ENCODE data around the gene TRNT1.
A peak's percentile ranks its signal among the peaks of the same experiment; 100 is the strongest.

Gene TRNT1

GRCh38 chr3:3117651-3118050 is 9.1 kb upstream of the TRNT1 start:
- Histone ChIP-seq H3K27me3 (ENCODE audit: control insufficient read depth, low read length) (peaks cover 13% of the 10 kb centered on the region), H3K36me3 (ENCODE audit: control insufficient read depth, low read length) (no peaks in the 10 kb centered on the region), H3K4me1 (ENCODE audit: control insufficient read depth, low read length) (no peaks in the 10 kb centered on the region), H3K4me3 (ENCODE audit: low read length) (no peak overlapping the region), H3K9me2 (replicated peaks; ENCODE audit: control insufficient read depth, low read length) (no peaks in the 10 kb centered on the region), H3K4me2 (ENCODE audit: low read length) (no peak overlapping the region), H4K20me1 (ENCODE audit: control insufficient read depth, insufficient read depth, low read depth, low read length) (no peaks in the 10 kb centered on the region), H3F3A (ENCODE audit: control insufficient read depth, insufficient read depth) (no peaks in the 10 kb centered on the region), H3K9me3 (ENCODE audit: control insufficient read depth, insufficient read depth, low read length) (no peaks in the 10 kb centered on the region), H3K27ac (ENCODE audit: low read depth, low read length) (no peak overlapping the region), H3K79me2 (ENCODE audit: control insufficient read depth, low read length) (no peaks in the 10 kb centered on the region)
- TF ChIP-seq CTCF (IDR thresholded peaks at IDR 0.05; ENCODE audit: low read depth, low read length, poor library complexity, severe bottlenecking), result no peak
- no peak for TF ChIP-seq EZH2phosphoT487 (IDR thresholded peaks at IDR 0.05; ENCODE audit: borderline replicate concordance, low read length)

GRCh38 chr3:3119393-3119851 is 7.3 kb upstream of the TRNT1 start:
- H3K27ac ChIP-seq (ENCODE audit: low read depth, low read length), result no peak overlapping the region
- H3K4me3 ChIP-seq (ENCODE audit: low read length), result no peak overlapping the region
- no peaks in the 10 kb centered on the region for H3K9me3 ChIP-seq (ENCODE audit: control insufficient read depth, insufficient read depth, low read length)
- TF ChIP-seq EZH2phosphoT487 (IDR thresholded peaks at IDR 0.05; ENCODE audit: borderline replicate concordance, low read length) (no peak), CTCF (IDR thresholded peaks at IDR 0.05; ENCODE audit: low read depth, low read length, poor library complexity, severe bottlenecking) (no peak)
- peaks cover 3% of the 10 kb centered on the region; the same call in 1 of the 2 replicates for H3F3A ChIP-seq (ENCODE audit: control insufficient read depth, insufficient read depth)
- no peaks in the 10 kb centered on the region for H3K4me1 ChIP-seq (ENCODE audit: control insufficient read depth, low read length)
- H3K4me2 ChIP-seq (ENCODE audit: low read length), result no peak overlapping the region
- H3K9me2 ChIP-seq (replicated peaks; ENCODE audit: control insufficient read depth, low read length), result no peaks in the 10 kb centered on the region
- no peaks in the 10 kb centered on the region for H3K79me2 ChIP-seq (ENCODE audit: control insufficient read depth, low read length)
- H4K20me1 ChIP-seq (ENCODE audit: control insufficient read depth, insufficient read depth, low read depth, low read length), result no peaks in the 10 kb centered on the region
- peaks cover 13% of the 10 kb centered on the region for H3K27me3 ChIP-seq (ENCODE audit: control insufficient read depth, low read length)
- H3K36me3 ChIP-seq (ENCODE audit: control insufficient read depth, low read length), result no peaks in the 10 kb centered on the region

GRCh38 chr3:3125977-3126376 is 763 bp upstream of the TRNT1 start:
- H4K20me1 ChIP-seq (ENCODE audit: control insufficient read depth, insufficient read depth, low read depth, low read length), result no peaks in the 10 kb centered on the region
- no peaks in the 10 kb centered on the region for H3K9me3 ChIP-seq (ENCODE audit: control insufficient read depth, insufficient read depth, low read length)
- peaks cover 3% of the 10 kb centered on the region; the same call in 1 of the 2 replicates for H3F3A ChIP-seq (ENCODE audit: control insufficient read depth, insufficient read depth)
- H3K27me3 ChIP-seq (ENCODE audit: control insufficient read depth, low read length), result no peaks in the 10 kb centered on the region
- H3K27ac ChIP-seq (ENCODE audit: low read depth, low read length), result peak overlapping the region; percentile 60; the same call in 1 of the 2 replicates
- peaks cover 25% of the 10 kb centered on the region for H3K4me1 ChIP-seq (ENCODE audit: control insufficient read depth, low read length)
- TF ChIP-seq CTCF (IDR thresholded peaks at IDR 0.05; ENCODE audit: low read depth, low read length, poor library complexity, severe bottlenecking), result no peak
- TF ChIP-seq EZH2phosphoT487 (IDR thresholded peaks at IDR 0.05; ENCODE audit: borderline replicate concordance, low read length), result no peak
- no peaks in the 10 kb centered on the region for H3K9me2 ChIP-seq (replicated peaks; ENCODE audit: control insufficient read depth, low read length)
- peaks cover 47% of the 10 kb centered on the region for H3K79me2 ChIP-seq (ENCODE audit: control insufficient read depth, low read length)
- H3K36me3 ChIP-seq (ENCODE audit: control insufficient read depth, low read length), result peaks cover 40% of the 10 kb centered on the region
- H3K4me3 ChIP-seq (ENCODE audit: low read length), result peak overlapping the region; percentile 97
- H3K4me2 ChIP-seq (ENCODE audit: low read length), result peak overlapping the region; percentile 96
